Stimulated activated naive CD4-positive, alpha-beta T cell treated with Interleukin-2 at 50 U/mL for 16 hours (primary cell): ENCODE results near the gene LGMN.
"Not testable (repeated sequence)": the region's sequence is repeated elsewhere in the genome, so short reads cannot be mapped to it uniquely, and the experiment has no call there.

Experiments used
- DNase-seq: peaks from one replicate; lab custom pipeline; 2025; lab: John Stamatoyannopoulos, UW

LGMN gene

DNA sequence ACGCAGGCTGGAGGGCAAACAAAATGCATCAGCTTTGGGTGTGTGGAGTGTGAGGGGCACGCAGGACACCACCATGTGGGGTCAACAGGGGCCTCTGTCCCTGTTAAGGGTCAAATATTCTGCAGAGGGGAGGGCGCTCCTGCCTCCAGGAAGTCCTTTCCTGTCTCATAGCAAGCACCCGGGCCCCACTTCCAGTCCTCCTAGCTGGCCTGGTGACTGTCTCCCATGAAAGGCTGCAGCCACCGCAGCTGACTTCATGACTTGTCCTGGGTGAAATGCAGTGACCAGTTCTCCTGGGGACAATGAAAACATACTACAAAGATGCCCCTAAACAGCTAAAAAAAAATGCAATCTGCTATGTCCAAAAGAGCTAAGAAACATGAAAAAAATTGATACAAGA lies 53.6 kb downstream of the LGMN start:
- DNase-seq = no peak

DNA sequence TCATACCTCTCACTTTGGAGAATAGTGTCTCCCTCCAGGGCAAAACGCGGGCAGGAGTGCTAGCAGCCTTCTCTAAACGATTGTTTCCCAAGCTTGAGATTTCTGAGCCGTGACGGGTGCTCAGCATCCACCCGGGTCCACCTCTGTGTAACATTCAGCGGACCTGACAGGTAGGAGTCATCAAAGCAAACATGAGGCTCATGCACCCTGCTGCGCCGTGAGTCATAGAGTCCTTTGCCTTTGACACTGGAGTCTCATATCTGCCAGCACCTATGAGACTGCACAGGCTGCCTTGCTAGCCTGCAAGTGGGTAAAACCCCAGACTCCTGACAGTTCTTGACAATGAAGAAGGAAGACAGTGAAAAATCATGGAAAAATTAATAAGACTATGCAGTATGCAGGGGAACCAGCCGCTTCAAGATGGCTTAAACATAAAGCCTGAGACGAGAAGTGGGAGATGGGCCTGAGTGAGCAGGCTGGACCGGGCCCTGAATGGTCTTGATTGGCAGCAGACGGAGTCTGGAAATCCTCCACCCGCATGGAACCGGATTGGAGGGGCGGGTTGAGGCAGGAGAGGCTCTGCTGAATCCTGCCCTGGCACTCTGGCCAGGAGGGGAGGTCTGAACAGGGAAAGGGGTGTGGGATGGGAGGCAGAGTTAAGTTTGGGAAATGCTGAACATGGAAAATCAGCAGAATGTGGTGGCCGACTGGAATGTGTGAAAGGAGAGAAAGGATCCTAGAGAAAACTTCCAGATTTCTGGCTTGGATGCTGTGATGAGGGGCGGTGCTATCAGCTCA lies 54.2 kb downstream of the LGMN start:
- no peak for DNase-seq

DNA sequence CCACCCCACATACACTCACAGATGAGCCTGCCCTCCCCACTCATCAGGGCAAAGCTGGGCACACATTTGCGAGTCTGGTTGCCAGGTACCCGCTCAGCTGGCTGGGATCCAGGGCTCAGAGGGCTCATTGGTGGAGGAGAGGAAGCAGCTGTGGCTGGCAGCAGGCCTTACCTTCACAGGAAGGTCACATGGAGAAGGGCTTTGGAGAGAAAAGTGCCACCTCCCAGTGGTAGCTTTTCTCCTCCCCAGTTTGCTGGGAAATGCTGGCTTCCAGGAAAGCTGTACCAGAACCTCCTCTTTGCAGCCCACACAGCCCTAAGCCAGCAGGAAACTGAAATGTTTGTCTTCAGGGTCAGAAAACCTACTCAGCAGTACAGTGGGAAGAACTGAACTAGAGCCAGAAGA lies 55.6 kb downstream of the LGMN start:
- DNase-seq = no peak

DNA sequence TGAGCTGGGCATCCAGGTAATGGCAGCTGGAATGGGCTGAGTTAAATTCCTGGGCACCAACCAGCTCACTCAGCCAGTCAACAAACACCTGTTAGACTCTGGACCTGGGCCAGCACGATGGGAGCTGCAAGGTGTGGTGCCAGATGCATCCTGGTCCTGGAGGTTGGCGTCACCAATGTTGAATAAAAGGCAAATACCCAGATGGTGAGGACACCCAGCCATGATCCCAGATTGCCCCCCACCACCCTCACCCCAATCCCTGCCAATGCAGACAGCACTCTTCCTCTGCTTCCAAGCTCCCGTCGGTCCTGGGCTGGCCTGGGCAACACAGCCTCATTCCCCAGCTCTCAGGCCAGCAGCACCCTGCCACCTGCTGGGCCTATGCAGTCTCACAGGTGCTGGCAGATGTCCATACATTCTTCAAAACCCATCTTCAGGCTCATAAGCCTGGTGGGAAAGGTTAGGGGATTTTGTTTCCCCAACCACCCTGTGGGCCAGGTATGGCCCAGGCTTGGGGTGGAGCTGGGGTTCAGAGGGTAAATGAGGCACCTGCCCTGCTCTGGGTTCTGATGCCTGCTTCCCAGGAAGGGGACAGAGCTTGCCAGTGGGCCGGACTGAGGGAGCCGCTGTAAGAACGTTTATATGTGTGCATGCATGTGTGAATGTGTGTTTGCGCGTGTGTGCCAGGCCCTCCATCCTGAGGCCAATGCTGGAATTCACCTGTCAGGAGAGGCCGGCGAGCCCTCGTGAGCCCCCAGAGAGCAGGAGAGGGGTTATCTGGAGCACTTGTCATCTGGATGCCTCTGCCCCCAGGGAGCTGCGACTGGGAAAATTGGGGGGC lies 58.0 kb downstream of the LGMN start:
- no peak for DNase-seq

DNA sequence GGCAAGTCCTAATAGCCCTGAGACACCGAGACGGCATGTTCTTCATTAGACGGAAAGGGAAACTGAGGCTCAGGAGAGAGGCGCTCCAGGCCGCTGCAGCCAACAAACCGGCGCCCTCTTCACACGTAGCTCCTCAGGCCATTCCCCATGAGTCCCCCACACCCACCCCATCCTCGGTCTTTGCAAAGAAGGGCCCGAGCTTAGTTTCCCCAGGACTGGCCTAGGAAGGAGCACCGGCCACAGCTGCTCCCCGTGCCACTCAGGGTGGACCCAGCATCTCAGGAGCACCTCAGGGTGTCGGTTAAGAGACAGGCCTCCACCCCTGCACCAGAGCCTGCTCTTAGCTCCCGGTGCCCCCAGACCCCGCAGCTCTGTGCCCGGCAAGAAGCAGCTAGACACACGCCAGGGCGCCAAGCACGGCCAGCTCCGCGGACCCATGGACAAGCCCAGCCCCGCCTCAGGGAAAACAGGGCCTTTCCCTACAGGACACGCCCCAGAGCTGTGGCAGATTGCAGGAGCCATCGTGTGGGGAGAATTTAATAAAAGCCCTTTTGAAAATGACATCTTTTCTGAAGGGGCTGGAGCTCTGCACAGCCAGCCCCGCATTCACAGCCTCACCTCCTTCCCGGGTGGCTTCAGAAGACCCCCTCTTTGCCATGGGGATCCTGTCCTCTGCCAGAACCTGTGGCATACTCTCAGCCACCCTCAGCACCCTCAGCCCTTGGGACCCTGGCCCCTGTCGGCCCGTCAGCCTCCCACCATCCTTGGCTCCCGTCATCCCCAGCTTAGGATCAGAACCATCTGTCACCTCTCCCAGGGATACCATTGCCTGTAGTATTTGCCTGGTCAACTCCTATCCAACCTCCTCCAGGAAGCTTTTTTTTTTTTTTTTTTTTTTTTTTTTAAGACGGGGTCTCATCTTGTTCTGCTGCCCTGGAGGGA lies 59.7 kb downstream of the LGMN start:
- DNase-seq = no peak

DNA sequence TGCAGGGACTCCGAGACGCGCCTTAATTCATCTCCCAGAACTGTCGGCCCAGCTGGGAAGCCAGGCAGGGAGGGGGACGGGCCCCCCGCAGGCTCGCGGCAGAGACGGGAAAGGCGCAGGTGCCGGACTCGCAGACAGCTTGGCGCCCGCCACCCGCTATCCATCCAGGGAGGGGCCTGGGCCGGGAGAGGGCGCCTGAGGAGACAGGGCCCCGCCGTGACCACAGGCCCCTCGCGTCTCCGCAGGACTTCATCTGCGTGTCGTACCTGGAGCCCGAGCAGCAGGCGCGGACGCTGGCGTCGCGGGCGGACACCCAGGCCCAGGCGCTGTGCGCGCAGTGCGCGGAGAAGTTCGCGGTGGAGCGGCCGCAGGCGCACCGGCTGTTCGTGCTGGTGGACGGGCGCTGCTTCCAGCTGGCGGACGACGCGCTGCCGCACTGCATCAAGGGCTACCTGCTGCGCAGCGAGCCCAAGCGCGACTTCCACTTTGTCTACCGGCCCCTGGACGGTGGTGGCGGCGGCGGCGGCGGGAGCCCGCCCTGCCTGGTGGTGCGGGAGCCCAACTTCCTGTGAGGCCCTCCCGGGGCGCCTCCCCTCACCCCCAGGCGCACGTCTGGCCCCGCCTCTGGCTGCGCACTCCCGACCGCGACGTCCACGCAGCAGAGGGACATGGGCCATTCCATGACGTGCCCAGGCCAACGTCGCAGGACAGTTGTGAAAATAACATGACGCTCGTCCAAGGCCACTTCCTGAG lies 60.6 kb downstream of the LGMN start:
- DNase-seq = no peak

DNA sequence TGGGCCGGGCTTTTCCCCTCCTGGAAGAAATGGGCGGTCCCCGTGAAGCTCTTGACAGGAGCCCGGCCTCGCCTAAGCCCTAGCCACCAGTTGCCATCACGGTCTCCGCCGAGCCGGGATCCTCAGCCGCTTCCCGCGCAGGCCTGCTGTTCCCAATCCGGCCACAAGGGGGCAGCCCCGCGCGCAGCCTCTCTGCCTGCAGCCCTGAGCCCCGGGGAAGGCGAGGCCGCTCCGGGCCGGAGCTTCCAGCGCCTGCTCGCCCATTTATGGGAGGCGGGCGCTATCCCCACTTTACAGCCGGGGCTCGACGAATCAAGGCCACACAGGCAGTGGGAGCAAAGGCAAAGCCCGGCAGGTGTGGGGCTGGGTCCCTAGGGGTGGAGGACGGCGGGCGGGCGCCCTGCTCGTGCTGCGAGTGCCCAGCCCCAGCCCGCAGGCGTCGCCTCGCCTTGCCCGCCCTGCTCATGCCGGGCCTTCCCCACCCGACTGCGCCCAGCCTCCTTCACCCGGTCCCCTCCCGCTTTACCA lies 61.5 kb downstream of the LGMN start:
- DNase-seq = peak; percentile 43

DNA sequence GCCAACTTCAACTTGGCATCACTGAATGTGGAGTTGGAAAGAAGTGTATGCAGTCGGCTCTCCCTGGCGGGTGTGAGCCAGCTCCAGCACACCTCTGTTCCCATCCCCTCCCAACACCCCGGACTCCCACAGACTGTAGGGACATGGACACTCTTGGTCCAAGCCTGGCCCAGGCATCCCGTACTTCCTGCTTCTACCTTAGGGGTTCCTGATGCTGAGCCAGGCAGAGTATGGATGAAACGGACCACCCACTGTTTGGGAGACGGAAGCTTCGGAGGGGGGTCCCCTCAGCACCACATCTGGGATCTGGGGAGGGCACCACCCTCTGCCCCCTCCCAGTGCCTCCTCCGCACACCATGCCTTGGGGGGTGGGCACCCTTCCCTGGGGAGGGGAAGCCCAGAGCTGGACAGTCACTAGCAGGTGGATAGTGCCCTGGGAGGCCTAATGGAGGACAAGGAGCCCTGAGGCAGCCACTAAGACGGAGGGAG lies 62.0 kb downstream of the LGMN start:
- no peak for DNase-seq

DNA sequence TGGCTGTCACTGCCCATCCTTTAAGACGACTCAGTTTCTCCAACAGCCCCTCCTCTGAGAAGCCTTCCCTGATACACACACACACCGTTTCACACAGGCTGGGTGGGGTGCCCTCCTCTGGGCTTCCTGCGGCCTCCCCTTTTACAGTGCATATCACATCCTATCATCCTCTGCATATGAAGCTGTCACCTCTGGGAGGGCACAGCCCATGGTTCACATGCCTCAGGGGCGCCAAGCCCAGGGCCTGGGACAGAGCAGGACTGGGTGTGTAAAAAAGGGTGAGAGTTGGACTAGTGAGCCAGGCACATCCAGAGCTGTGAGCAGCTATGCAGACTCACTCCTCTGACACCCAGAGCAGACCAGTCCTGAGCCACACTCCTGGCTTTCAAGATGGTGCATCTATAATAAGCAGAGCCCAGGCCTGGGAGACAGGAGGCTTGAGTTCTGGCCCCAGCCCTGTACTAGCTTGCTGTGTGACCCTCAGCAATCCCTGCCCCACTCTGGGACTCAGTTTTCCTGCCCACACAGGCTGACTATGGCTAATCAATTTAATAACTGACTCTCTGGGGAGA lies 62.6 kb downstream of the LGMN start:
- no peak for DNase-seq

DNA sequence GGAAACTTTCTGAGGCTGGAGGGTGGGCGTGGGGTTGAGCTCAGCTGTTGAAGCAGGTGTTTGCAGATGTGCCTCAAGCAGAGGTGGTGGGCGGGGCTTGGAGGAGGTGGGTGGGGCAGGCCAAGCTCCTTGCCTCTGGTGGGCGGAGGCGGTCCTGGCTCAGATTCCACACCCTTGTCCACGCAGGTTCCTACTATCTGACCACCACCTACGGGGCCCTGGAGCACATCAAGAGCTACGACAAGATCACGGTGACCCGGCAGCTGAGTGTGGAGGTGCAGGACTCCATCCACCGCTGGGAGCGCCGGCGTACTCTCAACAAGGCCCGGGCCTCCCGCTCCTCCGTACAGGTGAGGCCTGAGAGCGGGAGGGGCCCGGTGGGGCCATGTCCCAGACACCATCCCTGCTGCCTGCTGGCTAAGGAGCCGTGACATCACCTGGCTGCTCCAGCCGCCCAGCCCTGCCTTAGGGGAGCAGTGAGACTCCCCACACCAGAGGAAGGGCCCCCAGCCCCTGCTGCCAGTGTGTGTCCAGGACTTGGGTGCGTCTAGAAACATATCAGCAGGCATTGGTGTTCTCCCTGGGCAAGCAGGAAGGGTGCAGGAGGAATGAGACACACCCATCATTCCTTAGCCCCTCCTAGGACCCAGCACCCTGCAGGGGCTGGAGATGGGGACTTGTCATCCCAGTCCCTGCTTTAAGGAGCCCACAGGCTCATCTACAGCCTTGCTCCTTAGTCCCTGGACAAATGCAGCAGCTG lies 63.4 kb downstream of the LGMN start:
- DNase-seq = no peak

DNA sequence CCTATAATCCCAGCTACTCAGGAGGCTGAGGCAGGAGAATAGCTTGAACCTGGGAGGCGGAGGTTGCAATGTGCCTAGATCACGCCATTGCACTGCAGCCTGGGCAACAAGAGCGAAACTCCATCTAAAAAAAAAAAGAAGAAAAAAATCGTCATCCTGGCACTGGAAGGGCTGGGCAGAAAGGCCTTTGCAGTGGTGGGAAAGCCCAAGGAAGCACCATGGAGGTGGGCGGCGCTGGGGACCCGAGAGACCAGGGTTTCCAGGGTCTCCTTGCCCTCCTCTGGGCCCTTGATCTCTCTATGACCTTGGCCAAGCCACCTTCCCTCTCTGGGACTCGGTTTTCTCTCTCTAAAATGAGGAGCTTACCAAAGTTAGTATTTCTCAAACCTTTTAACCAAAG lies 65.4 kb downstream of the LGMN start:
- DNase-seq = no peak

DNA sequence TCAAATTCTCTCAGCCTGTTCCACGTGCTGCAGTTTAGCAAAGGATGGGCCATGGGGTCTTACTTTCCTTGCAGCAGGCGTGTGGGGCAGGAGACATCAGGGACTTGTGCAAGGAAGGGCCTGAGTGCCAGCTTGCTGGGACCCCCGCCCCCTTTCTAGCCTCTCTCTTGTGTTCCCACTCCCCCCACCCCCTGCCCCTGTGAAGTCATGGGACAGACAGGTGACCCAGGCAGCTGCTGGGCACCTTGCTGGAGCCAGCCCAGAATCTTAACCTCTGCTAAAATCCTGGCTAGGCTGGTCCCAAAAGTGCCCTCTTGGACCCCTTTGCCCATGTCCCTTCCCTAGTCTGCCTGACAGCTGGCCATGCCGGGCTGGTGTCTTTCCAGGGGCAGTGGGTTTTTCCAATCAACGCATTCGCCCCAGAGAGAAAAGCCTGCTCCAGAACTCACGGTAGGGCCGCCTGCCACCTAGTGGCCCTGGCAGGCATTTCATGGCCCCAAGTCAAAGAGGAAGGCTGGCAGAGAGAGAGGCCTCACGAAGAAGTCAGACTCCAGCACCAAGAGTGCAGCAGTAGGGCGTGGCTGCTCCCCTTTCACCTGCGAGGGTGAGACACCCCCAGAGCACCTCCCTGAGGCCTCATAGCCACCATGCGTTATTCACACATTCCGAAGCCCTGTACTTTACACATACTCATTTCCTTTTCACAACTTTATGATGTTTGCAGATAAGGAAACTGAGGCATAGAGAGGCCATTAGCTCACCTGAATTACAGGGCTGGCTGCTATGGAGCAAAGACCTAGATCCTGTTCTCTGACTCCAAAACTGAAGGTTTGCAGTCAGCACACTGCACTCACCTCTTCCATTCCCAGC lies 67.4 kb downstream of the LGMN start:
- peak; percentile 66 for DNase-seq

DNA sequence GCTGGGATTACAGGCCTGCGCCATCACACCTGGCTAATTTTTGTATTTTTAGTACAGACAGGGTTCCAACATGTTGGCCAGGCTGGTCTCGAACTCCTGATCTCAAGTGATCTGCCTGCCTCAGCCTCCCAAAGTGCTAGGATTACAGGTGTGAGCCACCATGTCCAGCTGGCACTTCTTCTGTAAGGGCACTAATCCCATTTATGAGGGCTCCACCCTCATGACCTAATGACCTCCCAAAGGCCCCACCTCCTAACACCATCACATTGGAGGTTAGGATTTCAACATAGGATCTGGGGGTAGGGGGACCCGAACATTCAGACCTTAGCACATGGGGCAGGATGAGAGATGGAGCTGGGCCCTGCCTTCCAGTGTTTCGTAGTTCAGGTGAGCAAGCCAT lies 68.1 kb downstream of the LGMN start:
- DNase-seq = not testable (repeated sequence)

DNA sequence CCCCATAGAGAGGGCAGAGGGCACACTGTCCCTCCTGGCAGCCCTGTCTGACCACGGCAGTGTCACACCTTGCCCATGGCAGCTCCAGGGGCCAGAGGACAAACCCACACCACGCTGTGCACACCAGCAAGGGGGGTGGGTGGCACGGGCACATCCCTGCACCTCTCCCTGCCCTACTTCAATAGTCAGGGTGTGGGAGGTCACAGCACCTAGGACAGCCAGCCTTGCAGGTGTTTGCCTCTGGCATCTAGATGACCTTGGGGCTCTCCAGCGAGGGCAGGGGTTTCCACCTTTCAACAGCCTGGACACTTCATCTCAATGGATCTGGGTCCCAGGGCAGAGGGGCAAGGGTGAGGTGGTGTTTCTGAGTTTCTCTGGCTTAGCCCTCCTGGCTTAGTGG lies 69.2 kb downstream of the LGMN start:
- no peak for DNase-seq

DNA sequence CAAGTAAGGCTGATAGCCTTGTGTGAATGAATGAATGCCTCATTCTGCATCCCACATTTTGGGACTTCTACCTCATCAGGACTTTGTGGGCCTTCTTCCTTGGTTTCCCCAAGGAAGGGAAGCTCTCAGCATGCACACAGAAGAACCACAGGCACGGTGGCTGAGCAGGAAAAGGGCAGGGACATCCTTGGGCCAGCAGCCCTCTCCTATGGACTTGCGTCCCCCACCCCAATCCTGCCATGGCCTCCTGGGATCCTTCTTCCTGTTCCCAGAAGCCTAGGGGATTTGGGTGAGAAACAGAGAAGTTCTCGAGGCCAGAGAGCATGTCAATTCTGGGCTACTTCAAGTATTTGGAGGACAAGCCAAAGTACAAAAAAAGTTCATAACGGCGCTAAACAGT lies 69.7 kb downstream of the LGMN start:
- DNase-seq = no peak

DNA sequence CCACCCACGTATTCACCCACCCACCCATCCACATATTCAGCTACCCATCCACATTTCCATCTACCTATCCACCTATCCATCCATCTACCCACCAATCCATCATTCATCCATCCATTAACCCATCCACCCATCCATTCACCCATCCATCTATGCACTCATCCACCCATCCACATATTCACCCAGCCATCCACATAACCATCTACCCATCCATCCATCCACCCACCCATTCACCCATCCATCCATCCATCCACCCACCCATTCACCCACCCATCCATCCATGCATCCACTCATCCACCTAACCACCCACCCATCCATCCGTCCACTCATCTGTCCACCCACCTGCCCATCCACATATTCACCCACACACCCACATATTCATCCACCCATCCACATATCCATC lies 70.5 kb downstream of the LGMN start:
- no peak for DNase-seq

DNA sequence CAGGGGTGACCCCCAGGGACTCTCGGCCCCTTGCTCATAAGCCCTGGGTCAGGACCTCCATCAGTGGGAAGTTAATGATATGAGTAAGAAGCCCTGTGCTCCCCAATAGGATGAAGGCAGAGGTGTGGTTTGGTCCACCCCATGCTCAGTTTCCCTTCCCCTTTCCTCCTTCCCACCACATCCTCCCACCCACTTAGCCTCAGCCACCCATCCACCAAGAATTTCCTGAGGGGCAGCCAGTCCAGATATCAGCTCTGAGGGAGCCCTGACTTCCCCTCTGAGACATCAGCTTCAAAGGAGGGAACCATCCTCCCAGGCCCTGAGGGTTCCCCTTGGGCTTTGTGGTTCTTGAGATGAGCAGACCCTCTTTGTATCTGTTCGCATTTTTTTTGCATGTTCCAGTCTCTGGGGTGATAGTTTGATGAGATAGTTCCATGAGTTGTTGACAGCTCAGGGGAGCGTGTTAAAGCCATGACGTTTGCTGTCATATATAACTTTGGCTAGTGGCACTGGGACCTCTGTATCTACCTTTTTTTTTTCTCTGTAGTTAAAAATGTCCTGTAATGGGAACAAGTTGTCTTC lies 71.2 kb downstream of the LGMN start:
- DNase-seq = peak; percentile 57

DNA sequence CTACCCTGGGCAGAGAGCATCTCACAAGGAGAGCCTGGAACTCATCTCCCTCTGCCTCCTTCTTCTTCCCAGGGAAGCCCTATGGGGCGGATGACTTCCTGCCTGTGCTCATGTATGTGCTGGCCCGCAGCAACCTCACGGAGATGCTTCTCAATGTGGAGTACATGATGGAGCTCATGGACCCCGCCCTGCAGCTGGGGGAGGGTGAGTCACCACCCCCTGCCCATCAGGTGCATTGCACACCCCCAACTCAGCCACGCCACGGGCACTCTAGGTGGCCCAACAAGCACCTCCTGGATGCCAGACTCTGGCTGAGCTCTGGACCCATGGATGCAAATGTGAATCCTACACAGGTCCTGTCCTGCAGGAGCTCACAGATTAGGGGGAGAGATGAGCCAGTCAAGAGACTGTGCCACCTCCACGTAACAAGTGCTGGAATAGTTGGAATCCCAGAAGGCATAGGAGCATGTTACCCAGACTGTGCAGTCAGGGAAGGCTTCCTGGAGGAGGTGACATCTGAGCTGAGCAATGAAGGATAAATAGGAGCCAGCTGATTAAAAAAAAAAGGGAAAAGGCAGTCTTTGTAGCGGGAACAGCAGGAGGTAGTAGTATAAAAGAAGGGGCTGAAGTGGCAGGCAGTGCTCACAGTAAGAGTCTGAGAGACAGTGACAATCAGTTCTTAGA lies 71.9 kb downstream of the LGMN start:
- no peak for DNase-seq
